Erythroblast (primary cell): ENCODE data around the gene CCDC171.

ENCODE experiments used
- GATA1 ChIP-seq: IDR thresholded peaks from 2 replicates; pipeline ENCODE4 v1.6.1; 2011; ENCODE audit warnings: low read depth, mild to moderate bottlenecking, control low read depth, low read length, moderate library complexity
- POLR2A ChIP-seq: IDR thresholded peaks from 2 replicates; pipeline ENCODE4 v1.6.1; 2011; ENCODE audit warnings: mild to moderate bottlenecking, low read length

GRCh38 chr9:16013366-16013765, 460.5 kb downstream of the CCDC171 start:
- TF ChIP-seq POLR2A = no peak
- TF ChIP-seq GATA1 = no peak
